ENCODE data around the gene ITPR1. TPM values are rescaled to one million over a fixed set of nuclear protein-coding genes. Genes with fewer than 3 reads are reported as not detected.

Gene ITPR1
- total RNA-seq, 4 donors from 2014 or later = 12.1 to 68.7 (median 25.6) TPM

DNA sequence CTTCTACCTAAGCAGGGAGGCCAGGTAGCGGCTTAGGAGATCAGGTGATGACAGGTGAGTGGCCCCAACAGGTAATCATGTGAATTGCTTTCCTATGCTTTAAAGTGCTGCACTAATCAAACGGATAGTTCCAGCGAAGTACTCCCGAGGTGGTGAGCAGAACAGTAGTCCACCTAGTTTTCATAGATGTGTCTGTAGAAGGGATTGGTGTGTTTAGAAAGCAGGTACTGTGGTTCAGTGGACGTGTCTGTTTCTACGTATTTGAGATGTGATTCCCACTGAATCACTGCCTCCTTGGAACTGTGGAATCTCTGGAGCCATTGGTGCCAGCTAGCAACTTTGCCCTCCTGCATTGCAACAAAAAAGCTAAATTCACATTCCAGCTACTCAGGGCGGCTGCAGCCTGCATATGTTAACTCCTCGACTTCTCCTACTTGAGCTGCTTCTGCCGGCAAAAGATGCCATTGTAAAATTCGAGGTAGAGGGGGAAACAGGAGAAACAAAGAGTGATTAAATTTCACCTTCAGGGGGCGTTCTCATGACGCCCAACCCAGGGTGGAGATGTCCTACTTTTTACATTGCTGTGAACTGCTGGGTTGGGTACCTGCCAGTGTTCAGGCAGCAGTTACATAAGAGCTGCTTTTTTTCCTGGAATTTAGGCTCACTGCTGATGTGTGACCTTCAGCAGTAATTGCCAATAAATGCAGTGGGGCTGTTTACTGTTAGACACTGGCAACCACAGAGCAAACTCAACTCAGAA, 227.3 kb downstream of the ITPR1 start:
- TF ChIP-seq POLR2A (IDR thresholded peaks at IDR 0.05) = no peak
- TF ChIP-seq, protein P1, sequence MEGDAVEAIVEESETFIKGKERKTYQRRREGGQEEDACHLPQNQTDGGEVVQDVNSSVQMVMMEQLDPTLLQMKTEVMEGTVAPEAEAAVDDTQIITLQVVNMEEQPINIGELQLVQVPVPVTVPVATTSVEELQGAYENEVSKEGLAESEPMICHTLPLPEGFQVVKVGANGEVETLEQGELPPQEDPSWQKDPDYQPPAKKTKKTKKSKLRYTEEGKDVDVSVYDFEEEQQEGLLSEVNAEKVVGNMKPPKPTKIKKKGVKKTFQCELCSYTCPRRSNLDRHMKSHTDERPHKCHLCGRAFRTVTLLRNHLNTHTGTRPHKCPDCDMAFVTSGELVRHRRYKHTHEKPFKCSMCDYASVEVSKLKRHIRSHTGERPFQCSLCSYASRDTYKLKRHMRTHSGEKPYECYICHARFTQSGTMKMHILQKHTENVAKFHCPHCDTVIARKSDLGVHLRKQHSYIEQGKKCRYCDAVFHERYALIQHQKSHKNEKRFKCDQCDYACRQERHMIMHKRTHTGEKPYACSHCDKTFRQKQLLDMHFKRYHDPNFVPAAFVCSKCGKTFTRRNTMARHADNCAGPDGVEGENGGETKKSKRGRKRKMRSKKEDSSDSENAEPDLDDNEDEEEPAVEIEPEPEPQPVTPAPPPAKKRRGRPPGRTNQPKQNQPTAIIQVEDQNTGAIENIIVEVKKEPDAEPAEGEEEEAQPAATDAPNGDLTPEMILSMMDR (IDR thresholded peaks at IDR 0.05) = peak in 5 of 6 experiments; percentile 39 to 59 (median 50)

DNA sequence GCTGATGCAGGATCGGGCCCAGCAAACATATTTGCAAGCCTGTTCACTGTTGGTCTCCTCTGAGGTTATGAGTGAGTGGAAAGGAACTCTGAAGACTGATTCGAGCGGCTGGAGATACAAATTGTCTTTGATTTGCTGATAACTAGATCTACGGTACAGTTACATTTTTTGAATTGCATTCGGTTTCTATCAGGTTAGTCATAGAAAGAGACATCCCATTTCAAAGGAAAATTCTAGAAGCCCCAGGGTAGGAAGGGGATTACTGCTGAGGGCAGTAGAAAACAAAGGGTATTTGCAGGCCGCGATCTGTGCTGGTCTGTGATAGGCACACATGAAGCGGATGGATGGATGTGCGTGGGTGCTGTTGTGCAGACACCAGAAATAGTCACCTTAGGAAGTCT, 228.4 kb downstream of the ITPR1 start:
- Histone ChIP-seq H3K36me3 (peaks cover 0 to 3% (median 0%) of the 10 kb centered on the region in 3 donors), H3K9me3 (no peaks in the 10 kb centered on the region), H3K4me1 (peaks cover 0 to 71% (median 47%) of the 10 kb centered on the region in 3 donors), H3K27me3 (no peaks in the 10 kb centered on the region), H3K27ac (peak overlapping the region; percentile 70 to 86 (median 83)), H3K4me3 (no peak overlapping the region)
- no peak for TF ChIP-seq POLR2A (IDR thresholded peaks at IDR 0.05)
- TF ChIP-seq, protein P1 (IDR thresholded peaks at IDR 0.05) = no peak
- intact Hi-C loops (cut with DNase I) = loop anchor here (5.0 kb wide), 1 partner anchor 256 kb away; the partner anchor contains the start of gene BHLHE40
- WGBS, 2 donors = 65 to 68% methylated on average over 9 of the region's 9 CpGs
- DNase-seq = no peak

More for the DNA sequence above, 227.3 kb downstream of the ITPR1 start:
- Histone ChIP-seq H3K27me3 (no peaks in the 10 kb centered on the region), H3K4me1 (peaks cover 0 to 67% (median 47%) of the 10 kb centered on the region in 3 donors), H3K36me3 (peaks cover 0 to 3% (median 0%) of the 10 kb centered on the region in 3 donors), H3K9me3 (no peaks in the 10 kb centered on the region), H3K27ac (peak overlapping the region; percentile 68 to 86 (median 83)), H3K4me3 (no peak overlapping the region)
- DNase-seq = no peak
- WGBS, 2 donors = 20 to 37% methylated on average over 12 of the region's 12 CpGs
- intact Hi-C loops (cut with DNase I) = loop anchor here (5.0 kb wide), 1 partner anchor 257 kb away; the partner anchor contains the start of gene BHLHE40

DNA sequence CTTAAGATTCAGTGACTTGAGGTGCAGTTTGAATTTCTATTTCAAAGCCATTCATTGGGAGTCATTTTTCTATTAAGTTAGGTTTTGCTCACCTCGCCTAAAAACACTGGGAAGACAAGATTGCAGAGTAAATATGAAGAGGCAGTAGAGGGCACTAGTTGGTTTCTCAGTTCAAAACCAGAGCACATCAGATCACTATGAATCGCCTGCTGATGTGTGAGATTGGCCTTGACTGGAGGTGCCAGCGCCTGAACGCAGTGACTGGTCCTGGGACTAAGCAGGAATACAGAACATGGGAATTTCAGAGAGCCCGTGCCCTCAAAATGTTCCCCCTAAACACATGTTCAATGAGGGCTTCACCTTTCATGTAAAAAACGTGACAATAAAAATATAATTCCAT, 229.0 kb downstream of the ITPR1 start:
- no peaks in the 10 kb centered on the region for H3K27me3 ChIP-seq
- DNase-seq = no peak
- peaks cover 0 to 3% (median 0%) of the 10 kb centered on the region in 3 donors for H3K36me3 ChIP-seq
- peak overlapping the region; percentile 70 to 86 (median 83) for H3K27ac ChIP-seq
- TF ChIP-seq, protein P1 (IDR thresholded peaks at IDR 0.05) = peak in 5 of 6 experiments; percentile 34 to 66 (median 51)
- no peak for TF ChIP-seq POLR2A (IDR thresholded peaks at IDR 0.05)
- WGBS, 2 donors = 22 to 25% methylated on average over 6 of the region's 6 CpGs
- H3K4me3 ChIP-seq = no peak overlapping the region
- H3K9me3 ChIP-seq = no peaks in the 10 kb centered on the region
- H3K4me1 ChIP-seq = peaks cover 0 to 77% (median 47%) of the 10 kb centered on the region in 3 donors
- intact Hi-C loops (cut with DNase I) = loop anchor here (5.0 kb wide), 1 partner anchor 255 kb away; the partner anchor contains the start of gene BHLHE40

DNA sequence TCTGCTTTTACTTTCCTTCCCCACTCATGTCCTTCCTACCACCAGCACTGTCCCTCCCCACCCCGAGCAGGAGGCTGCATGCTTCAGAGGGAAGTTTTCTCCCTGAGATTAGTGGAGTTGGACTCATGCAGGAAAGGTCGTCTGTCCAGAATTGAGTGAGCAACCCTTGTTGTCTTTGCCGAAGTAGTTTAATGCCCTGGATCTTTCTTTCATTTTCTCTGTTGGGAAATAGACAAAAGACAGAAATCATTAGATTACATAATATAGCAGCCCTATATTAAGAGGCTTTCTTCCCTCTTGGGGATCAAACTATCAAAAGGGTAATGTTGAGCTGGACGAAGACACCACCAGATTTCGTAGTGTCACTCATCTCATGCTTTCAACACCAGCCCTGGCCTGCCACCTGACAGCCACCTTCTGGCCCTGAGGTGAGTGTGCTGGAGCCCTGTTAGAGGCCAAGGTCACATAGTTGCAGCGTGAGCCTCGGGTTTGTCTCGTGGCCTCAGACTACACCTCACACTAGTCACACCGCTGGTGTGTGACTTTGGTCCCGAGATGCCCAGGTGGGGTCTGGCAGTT, 231.0 kb downstream of the ITPR1 start:
- peak overlapping the region; percentile 54 to 86 (median 75) for H3K27ac ChIP-seq
- intact Hi-C loops (cut with DNase I) = loop anchor here (5.0 kb wide), 1 partner anchor 253 kb away; the partner anchor contains the start of gene BHLHE40
- WGBS, 2 donors = 43 to 66% methylated on average over 5 to 10 of the region's 10 CpGs

More for the DNA sequence above, 231.0 kb downstream of the ITPR1 start:
- TF ChIP-seq, protein P1 (IDR thresholded peaks at IDR 0.05) = no peak
- TF ChIP-seq POLR2A (IDR thresholded peaks at IDR 0.05) = no peak
- Histone ChIP-seq H3K9me3 (no peaks in the 10 kb centered on the region), H3K4me3 (no peak overlapping the region), H3K36me3 (peaks cover 0 to 15% (median 0%) of the 10 kb centered on the region in 3 donors), H3K27me3 (no peaks in the 10 kb centered on the region), H3K4me1 (peaks cover 0 to 70% (median 45%) of the 10 kb centered on the region in 3 donors)
- no peak for DNase-seq

Measured in esophagus squamous epithelium (tissue), 5 donors.